HG02642 (cell line): ENCODE results near the gene ZC3H15.

Experiments used
- ATAC-seq: cut with Tn5 transposase; IDR thresholded peaks from one replicate; pipeline ENCODE4 v1.9.1; 2021; ENCODE audit warnings: mild to moderate bottlenecking; ENCODE audit not compliant: unreplicated experiment, poor library complexity

The ZC3H15 gene

GRCh38 chr2:186534406-186534805, 48.3 kb downstream of the ZC3H15 start:
- ATAC-seq = no peak

- ATAC-seq = no peak
Measured at GRCh38 chr2:186535861-186536260, 49.8 kb downstream of the ZC3H15 start.

- no peak for ATAC-seq
Measured at GRCh38 chr2:186537019-186537418, 51.0 kb downstream of the ZC3H15 start.

GRCh38 chr2:186540941-186541340, 54.9 kb downstream of the ZC3H15 start:
- ATAC-seq = no peak

GRCh38 chr2:186542002-186542401, 55.9 kb downstream of the ZC3H15 start:
- ATAC-seq = no peak

- ATAC-seq = no peak
Measured at GRCh38 chr2:186543561-186544131, 57.6 kb downstream of the ZC3H15 start.

- ATAC-seq = no peak
Measured at GRCh38 chr2:186544255-186544675, 58.2 kb downstream of the ZC3H15 start.

- no peak for ATAC-seq
Measured at GRCh38 chr2:186546846-186547245, 60.8 kb downstream of the ZC3H15 start.

GRCh38 chr2:186551323-186552050, 65.4 kb downstream of the ZC3H15 start:
- no peak for ATAC-seq

GRCh38 chr2:186554429-186554828, 68.4 kb downstream of the ZC3H15 start:
- no peak for ATAC-seq

- no peak for ATAC-seq
Measured at GRCh38 chr2:186554850-186555671, 69.0 kb downstream of the ZC3H15 start.

- no peak for ATAC-seq
Measured at GRCh38 chr2:186558512-186559276, 72.6 kb downstream of the ZC3H15 start.
